Stimulated activated CD4-positive, alpha-beta T cell treated with anti-CD3 and anti-CD28 coated beads, TNF-alpha, amount 100 ng/mL, for 4 hours (primary cell): Measurements from ENCODE around the gene TP63.

Source experiments
- DNase-seq, 3 experiments: peaks; one replicate each; pipeline ENCODE4 v3.0.0-alpha.2; 2020; ENCODE audit warnings: low read depth in 3 of 3

The TP63 gene

DNA sequence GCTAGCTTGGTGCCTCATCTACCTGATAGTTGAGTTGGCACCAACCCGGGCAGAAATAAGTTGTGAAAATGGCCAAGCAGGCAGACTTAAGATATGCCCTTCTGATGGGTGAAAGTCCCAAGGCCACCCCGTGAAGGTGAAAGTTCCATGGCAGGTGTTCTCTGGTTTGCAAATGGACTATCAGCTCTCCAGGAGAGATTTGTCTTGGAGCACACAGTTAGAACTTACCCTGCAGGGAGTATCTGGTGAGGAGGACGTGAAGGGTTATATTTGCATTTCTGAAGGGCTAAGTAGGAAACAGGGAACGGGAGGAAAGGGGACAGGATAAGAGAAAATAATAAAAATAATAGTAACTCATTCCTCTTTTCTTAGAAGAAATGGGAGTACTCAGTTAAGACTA is 220.5 kb downstream of the TP63 start:
- DNase-seq: no peak

DNA sequence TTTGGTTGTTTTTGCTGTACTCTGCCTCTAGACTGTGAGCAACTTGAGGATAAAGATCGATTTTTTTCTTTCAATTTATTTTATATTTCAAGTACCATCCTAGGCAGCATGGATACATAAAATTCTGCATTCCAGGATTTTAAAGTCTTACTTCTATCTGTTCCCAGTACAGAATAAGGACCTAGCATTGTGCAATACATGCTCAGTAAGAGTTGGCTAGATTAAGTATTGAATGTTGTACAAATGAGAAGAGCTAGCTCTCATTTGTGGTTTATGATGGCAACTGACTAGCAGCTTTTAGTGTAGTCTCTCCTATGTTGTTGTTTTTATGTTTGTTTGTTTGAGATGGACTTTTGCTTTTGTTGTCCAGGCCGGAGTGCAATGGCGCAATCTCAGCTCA is 222.7 kb downstream of the TP63 start:
- DNase-seq: no peak

DNA sequence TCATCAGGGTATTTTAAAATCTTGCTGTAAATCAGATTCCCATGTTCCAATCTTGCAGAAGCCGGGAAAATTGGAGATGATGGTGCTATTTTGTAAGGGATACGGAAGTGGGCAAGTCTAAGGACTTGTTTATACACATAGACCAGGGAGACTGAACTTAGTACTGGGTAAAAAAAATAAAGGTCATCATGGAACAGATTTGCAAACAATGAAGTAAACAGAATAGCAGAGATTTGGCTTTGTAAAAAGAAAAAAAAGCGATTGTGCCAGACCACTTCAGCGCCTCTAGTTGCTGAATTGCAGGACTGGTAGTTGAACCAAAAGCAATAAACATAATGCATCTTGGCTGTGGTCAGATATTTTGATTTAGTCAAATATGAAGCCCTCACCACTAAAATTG is 229.1 kb downstream of the TP63 start:
- no peak for DNase-seq

DNA sequence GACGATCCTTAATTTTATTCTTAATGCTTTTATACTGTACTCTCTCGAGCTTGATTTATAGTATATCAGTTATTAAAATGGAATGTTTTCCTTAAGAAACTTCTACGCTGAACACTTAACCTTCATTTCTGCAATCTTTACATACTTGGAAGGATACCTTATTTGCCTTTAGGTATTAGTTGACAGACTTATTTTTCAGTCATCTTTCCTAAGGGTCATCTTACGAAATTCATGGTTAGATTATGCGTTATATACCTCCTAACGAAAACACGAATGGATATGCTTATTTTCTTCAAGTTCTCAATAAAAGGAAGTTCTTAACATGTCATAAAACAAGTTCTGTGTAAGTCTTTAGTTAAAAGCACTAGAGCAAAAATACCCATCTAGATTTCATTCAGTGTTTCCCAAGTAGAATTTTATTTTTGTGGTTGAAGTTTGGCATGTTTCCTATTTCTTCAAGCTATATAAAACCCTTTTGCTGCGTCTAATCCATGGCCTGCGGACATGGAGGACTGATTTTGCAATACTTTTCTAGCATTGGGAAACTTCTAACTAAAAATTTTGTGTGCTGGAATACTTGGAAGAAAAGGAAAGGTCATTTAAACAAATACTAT is 231.3 kb downstream of the TP63 start:
- no peak for DNase-seq

DNA sequence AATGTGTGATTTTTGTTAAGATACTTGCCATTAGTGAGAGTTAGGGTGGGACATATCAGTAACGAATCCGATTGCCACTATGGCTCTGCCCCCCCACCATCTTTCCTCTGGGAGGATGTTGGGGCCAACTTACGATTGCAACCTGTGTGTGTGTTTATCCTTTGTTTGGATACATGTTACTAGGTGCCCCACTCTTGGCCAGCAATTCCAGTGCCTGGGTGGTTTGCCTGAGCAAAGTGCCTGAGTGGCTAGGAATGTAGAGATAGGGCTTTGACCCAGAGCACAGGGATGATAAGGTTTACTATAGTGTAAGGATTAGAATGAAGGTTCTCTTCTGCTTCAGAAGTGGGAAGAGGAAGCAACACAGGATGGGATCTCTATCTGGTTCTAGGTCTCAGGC is 231.8 kb downstream of the TP63 start:
- DNase-seq: no peak

DNA sequence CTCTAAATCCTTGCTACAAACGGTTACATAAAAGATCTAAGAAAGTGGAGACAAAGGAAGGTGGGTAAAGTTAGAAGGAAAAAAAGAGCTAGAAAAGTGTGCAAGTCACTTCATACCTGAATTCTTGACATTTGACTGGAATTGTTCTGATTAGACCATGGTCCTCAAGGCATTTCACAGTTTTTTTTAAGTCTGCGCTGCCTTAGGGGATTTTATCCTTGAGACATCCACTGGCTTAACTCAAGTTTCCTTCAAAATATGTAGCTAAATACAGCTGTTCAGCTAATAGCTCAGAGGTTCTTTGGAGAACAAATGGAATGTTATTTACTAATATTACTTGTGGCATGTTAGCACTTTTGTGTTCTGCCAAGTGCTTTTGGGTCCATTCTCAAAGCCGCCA is 236.9 kb downstream of the TP63 start:
- DNase-seq: no peak

DNA sequence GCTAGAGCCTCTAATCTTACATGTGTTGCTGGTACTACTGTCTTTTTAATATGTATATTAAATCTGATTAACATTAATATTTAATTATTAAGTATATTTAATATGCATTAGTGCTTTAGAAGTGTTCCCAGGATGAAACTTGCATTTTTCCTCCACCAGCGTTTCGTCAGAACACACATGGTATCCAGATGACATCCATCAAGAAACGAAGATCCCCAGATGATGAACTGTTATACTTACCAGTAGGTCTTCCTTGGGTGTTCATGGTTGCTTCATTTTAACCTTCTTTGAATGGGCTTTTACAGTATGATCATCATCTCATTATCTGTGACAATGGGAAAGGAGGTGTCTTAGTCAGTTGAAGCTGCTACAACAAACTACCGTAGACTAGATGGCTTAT is 238.0 kb downstream of the TP63 start:
- DNase-seq: no peak

DNA sequence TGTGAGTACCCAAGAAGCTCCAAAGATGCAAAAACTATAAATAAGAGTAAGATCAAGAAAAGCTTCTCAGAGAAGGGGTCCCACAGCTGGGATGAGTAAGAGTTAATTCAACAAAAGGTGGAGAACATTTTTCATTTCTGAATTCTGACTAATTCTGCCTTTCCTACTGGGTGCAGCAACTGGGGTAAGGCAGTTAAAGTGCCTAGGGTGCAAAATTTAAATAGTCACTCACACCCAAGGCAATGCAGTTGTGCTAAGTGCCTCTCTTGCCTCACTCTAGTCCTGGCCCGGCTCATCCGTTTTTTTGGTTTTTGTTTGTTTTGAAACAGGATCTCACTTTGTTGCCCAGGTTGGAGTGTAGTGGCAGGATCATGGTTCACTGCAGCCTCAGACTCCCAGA is 240.2 kb downstream of the TP63 start:
- no peak for DNase-seq

DNA sequence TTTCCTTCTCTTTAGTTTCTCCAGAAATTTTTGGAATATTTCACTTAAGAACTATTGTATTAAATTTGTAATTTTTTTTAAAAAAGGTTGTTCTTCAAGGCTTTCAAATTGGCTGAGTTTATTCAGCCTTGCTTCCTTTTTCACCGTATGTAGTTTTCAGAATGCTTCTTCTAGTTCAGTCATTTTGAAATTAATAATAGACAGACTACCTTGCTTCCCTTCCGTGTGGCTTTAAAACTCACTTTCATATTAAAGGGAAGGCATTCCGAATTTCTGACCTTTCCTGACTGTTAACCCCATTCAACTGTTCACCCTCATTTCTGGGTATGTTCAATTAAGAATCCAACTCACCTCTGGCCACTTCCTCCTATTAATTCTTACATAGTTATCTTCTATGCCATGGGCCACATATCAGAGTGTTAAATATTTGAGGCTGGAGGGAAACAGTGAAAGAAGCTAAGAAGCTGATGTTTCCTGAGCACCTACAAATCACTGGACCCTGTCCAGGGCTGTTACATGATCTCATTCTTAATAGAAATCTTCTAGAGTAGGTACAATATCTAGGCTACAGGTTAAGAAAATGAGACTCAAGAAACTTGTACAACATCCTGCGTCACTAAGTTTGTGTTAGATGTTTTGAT is 252.0 kb downstream of the TP63 start:
- DNase-seq: no peak

DNA sequence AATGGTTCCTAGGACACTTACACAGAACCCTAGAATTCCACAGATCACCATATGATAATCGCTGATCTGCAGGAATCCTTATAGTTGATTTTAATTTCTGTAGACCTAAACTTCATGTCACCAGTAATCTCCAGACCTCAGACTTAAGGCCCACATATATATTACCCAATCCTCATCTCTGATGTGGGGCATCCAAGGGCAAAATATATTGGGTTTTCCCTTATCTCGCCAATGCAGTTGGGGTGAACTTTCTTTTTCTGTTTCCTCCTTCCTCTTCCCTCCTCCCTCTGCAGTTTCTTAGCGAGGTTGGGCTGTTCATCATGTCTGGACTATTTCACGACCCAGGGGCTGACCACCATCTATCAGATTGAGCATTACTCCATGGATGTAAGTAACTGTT is 259.3 kb downstream of the TP63 start:
- no peak for DNase-seq

DNA sequence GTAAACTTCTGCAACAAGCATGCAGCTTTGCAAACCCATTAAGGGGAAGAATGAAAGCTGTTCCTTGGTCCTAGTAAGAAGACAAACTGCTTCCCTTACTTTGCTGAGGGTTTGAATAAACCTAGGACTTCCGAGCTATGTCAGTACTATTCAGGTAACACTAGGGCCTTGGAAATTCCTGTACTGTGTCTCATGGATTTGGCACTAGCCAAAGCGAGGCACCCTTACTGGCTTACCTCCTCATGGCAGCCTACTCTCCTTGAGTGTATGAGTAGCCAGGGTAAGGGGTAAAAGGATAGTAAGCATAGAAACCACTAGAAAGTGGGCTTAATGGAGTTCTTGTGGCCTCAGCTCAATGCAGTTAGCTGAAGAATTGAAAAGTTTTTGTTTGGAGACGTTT is 265.3 kb downstream of the TP63 start:
- no peak for DNase-seq

DNA sequence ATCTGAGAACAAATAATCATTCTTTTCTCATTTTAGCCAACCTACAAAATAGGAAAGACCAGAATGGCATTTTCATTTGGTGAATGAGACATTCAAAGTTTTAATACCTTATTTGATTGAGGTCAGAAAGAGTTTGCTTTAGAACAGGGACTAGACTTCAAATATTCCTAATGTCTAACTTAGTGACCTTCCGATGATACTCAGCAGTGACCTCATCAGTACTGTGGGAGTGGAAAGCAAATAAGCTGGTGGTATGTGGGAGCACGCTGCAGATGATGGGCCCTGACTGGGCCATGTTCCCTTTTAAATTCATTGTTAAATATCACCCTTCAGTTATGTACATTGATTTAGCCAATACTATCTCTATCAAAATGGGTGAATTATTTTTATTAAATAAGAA is 266.2 kb downstream of the TP63 start:
- DNase-seq: no peak

DNA sequence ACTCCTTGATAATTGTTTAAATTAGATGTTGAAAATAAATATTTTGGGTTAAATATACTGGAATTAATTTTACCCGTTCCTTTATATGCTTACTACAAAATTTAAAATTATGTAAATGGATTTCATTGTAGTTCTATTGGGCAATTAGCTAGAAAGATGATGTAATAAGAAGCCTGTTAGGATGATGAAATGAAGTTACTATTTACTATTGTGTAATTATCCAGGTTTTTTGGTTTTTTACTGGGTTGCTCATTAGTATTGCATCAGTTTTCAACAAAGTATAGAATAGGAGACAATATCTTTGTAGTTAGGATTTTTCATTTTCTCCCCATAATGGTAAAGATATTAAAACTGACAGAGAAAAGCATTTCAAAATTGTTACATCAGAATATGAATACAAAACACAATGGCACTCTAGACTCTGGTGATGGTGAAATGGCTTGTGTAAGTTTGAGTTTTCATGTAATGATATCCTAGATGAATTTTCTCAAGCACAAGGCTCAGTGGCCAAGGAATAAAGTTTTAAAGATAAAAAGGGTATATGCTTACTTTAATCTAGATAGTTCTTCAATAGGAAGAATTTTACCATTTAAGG is 267.5 kb downstream of the TP63 start:
- no peak for DNase-seq

DNA sequence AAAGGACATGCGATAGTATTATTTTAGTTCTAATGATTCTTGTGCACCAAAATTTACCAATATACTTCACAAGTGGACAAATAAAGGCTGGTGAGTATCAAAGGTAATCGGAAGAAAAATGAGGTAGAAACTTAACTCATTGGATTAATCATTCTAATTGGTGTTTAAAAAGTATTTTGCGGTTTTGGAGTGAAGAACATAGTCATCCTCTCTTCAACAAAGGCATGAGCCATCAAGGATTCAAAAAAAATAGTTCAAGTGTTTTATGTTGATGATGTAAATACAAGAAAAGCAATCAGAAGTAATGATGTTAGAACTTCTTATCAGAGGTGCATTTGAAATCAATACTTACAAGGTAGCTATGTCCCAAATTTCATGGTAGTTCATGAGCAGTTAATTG is 268.0 kb downstream of the TP63 start:
- no peak for DNase-seq

DNA sequence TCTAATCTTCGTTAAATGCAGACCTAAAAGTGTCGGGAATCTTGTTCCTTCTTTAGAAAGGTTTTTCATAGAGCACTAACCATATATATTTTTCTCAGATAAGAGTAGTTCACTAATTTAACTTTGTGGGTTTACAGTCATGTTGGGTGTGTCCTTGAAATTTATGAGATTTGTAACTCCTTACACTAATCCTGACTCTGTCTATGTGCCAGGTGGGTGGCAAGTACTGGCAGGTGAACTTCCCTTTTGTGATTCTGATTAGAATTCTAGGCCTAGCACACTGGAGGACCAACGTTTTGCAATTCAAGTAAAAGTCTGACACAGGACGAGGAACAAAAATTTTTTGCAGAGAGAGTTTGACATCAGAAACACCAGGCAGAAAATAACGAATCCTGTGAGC is 269.4 kb downstream of the TP63 start:
- DNase-seq: no peak

DNA sequence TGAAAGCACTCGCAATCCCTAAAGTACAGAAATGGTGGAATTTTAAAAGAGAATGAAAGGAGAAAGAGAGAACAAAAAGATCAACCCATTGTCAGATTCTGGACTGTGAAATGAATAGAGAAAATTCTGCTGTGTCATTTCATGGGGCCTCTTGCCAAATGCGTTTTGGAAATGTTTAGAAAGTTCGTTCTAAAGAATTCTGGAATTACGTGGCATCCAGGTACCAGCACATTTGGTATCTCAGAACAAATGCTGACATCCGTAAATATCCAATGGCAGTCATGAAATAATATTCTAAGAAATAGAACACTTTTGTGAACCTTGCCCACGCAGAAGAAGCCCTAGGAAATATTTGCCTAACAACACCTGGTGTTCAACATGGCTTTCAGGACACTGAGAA is 270.3 kb downstream of the TP63 start:
- DNase-seq: no peak

DNA sequence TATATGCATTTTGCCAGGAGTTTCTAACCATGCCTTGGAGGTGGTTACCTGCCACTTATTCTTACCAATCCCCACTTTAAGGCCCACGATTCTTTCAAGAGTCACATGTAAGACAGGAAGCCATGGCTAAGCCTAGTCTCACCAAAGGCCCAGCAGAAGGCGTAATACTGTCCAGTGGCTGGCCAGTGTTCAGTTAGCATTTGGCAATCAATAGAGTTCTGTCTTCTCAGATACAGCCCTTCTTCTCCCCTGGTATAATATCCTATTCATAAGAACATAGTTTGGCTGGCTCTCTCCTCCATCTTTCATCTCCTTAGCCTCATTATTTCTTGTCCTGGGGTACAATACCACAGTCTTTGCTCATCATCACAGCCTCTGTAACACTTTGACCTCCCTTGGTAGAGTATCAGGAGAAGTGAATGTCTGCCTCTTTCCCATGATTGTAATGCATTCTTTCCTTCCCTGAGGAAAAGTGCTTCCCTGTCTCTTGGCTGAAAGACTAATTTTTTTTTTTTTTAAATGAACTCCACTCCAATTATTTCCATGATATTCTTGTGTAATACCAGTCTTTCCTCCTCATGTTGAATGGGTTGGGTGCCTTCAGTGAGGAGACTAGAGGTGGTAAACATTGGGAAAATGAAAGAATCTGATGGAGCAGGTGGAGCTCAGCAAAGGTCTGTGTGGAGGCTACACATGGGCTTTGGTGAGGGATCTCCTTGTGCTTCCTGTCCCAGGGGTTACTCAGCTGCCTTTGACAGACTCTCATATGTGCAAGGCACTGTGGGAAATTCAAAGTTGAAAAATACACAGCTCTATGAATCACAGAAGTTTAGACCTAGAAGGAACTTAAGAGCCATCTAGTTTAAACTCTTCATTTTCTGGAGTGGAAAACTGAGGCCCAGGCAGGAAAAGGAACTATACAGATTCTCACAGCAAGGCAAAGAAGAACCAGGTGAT is 271.3 kb downstream of the TP63 start:
- no peak for DNase-seq

DNA sequence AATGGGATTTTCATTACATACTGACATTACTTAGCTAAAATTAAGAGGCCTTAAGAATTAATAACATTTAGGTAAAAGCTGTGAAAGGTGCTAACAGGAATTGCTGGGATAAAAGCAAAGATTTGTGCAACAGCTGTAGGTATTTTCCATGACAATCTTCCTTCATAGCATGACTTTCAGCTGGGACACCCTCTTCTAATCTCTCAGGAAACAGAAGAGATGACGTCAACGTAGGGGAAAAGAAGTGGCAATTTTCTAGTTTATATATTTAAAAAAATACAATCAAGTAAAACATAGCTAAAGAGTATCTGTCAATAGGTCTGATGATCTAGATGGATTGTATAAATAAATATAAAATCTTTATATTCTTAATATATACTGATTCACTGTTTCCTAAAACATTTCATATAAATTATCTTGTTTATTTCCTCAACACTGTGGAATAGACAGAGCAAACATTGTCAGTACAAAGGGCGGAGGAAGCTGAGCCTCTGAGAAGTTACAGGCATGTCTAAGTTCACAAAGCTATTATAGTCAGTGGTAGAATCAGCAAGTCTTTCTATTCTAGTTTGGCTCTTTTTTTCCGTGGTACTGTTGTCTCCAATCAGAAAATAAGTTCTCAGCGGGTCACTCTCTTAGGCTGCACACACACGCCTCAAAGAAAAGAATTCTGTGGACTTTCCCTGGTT is 272.5 kb downstream of the TP63 start:
- DNase-seq: no peak

DNA sequence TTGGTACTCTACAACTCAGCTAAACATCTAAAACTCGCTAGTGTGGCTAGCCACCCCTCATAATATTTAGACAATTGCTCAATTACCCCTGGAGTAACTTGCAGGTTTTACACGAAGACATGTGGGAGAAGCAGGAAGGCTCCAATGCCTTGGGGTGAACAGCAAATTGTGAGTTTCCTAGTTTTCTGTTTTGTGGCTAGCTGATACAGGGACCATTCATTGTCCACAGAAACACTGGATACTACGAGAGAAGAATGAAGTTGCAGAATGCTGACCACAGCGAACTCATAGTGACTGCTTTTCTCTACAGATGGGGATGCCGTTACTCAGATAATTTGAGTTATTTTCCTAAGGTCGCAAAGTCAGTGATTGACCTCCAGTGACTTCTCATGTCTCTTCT is 276.6 kb downstream of the TP63 start:
- no peak for DNase-seq

DNA sequence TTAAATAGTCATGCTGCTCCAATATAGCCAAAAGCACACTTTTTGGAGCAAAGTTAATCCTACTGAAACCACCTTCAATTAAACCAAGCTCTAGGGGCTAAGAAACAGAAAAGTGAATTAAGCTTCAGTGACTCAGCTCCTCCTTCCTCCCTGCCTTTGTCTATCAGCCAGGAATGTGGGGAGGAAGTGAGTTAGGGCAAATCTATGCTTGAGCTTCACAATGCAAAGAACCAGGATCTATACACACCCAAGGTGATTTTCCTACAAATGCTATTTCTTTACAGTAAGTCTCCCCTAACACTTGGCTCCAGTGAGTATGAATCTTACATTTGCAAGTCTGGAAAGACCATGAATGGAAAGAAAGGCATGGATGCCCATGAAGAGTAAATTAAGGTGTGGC is 277.5 kb downstream of the TP63 start:
- no peak for DNase-seq

DNA sequence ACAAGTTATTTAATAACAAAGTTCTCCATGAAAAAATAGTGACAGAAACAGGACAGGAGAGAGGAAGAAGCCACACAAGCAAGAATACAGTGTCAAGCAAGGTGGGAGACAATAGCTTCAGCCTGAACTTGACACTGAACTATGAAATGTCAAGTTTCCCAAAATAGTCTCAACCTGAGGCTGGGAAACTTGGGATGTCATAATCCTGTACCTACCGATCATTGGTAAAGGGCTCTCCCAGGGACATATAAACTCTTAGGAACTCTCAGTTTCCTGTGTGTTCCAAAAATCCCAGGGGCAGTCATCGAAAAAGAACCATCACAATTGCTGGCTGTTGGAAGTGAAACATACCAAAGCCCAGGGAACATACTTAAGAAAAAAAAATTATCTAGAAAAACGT is 277.9 kb downstream of the TP63 start:
- DNase-seq: no peak

DNA sequence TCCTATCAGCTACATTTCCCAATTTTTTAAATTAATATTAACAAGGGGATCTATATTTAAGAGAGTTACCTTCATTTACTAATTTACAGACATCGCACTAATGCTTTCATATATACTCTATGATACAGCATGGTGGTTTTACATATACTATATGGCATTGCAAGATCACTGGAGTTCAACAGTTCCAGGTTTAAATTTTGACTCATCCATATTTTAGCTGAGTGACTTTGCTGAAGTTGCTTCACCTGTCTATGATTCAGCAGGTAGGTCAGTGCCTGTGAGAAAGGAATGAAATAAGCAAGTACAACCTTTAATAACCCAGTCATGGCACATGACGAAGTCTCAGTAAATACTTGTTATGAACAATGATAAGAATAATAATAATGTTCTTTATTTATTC is 278.4 kb downstream of the TP63 start:
- DNase-seq: no peak
